Dermis microvascular lymphatic vessel endothelial cell (primary cell): ENCODE data around the gene CASZ1. TPM values are rescaled to one million over a fixed set of nuclear protein-coding genes. Genes with fewer than 3 reads are reported as not detected.
A peak's percentile ranks its signal among the peaks of the same experiment; 100 is the strongest.

ENCODE experiments used
- DNase-seq, 2 donors: peaks; one replicate each; pipeline versions ENCODE4 v3.0.0 to v3.0.0-alpha.2; 2010; ENCODE audit warnings: low read depth in 2 of 2
- total RNA-seq: library from RNA; depleted of rRNA; stranded (reverse); fragments of >200 nt; gene quantifications from 2 replicates; pipeline ENCODE4 v1.2.1, GENCODE V29; 2014

CASZ1 gene
- total RNA-seq, 1 donor from 2014 or later: 1.4 TPM

GRCh38 chr1:10671622-10672342 is 124.7 kb downstream of the CASZ1 start:
- no peak for DNase-seq

GRCh38 chr1:10671090-10671489 is 125.4 kb downstream of the CASZ1 start:
- no peak for DNase-seq

GRCh38 chr1:10670190-10670589 is 126.3 kb downstream of the CASZ1 start:
- no peak for DNase-seq

DNA sequence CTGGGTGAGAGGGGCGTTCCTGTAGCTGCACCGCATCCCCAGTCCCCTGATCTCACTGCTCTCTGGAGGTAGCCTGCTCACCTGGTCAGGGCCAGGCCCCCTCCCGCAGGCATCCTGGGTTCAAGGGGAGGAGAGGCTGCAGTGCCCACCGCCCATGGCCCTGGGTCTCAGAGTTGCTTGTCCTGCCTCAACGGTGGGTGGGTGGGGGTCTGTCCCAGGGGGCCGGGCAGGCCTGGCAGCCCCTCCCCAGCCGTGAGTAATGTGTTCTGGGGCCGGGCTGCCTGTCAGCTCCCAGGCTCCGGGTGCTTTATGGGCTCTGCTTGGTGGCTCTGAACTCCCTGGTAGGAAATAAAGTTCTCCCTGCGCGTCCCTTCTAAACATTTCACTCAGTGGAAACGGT is 126.9 kb downstream of the CASZ1 start:
- no peak for DNase-seq

DNA sequence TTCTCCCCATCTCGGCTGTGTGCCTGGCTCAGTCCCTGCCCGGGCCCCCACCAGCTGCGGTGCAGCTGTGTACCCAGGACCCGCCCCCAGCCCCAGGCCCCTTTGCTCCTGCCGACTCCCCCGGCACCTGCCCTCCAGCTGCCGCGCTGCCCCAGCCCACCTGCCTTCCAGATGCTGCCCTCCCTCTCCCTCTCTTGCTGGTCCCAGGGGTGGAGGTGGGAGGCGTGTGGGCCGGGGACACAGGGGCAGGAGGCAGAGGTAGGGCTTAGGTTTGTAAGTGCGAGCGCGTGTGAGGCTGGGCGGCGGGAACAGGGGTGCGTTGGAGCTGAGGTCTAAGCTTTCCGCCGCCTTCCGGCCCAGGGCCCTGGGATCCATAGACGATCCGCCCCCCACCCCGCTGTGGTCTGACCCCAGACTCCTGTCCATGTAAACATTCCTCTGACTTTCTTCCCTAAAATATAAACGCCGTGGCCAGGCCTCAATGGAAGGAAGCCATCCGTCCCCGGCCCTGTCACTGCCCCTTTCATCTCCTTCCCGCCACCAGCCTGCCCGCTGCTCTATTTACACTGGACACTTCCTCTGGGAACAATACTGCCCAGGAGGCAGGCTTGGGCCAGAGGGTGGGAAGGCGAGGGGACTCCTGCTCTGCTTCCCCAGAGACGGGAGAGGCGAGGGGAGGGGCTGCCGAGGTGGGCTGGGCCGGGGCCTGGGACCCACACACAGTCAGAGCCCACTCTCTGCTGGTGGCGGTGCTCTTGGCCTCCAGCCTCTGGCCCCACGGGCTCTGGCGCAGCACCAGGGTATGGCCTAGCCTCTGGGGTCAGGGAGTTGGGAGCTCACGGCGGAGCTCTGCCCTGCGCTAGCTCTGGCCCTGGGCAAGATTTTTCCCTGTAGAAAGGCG is 128.3 kb downstream of the CASZ1 start:
- DNase-seq: peak in 1 of 2 donors; percentile 24

DNA sequence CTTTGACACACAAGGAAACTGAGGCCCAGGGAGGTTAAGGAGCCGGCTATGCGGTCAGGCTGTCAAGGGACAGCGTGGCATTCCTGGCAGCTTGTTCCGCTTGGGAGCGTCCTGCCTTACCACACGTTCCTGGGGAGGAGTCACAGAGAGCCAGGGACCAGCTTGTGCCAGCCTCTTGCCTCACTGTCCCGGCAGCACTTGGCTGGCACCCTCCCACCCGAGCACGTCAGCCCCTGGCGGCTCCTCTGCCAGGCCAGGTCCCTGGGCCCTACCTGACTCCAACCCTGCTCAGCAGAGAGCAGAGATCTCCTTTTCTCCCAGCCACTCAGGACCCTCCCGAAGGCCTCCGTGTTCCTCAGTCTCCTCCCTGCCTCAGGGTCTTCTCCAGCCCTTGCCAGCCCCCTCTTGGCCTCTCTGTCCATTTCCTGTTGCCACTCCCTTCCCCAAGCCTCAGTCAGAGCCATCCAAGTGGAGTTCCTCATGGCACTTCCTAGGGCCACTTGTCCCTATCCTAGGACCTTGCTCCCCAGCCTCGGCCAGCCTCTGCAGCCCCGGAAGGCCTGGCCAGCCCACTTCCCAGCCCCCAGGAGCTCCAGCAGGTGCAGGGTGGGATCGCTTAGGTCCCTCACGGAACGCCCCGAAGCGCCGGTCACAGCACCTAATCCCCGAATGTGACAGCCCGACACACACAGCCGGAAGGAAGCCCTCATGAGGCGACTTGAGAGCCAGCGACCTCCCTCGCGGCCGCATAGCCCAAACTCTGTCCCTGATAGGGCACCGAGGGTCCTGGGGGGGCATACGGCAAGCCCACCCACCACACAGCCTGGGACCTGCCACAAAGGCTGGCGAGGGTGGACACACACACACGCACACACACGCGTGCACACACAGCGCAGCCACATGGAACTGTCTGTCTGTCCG is 130.3 kb downstream of the CASZ1 start:
- DNase-seq: no peak

GRCh38 chr1:10665226-10665625 is 131.2 kb downstream of the CASZ1 start:
- no peak for DNase-seq

GRCh38 chr1:10664251-10664650 is 132.2 kb downstream of the CASZ1 start:
- DNase-seq: no peak

DNA sequence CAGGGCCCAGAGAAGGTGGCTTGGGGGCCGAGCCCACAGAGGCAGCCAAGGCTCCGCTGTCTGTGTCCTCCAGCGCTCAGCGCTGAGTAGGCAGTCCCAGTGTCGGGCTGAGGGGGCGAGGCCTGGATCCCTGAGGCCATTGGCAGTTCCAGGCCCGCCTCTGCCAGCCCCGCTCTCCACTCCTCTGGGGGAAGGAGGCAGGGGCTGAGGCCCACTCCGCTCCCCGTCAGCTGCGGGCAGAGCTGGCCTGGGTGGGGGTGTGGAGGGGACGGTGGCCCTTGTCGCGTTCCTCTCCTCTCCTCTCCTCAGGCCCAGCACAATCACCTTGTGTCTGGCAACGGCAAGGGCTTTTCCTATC is 132.8 kb downstream of the CASZ1 start:
- no peak for DNase-seq

DNA sequence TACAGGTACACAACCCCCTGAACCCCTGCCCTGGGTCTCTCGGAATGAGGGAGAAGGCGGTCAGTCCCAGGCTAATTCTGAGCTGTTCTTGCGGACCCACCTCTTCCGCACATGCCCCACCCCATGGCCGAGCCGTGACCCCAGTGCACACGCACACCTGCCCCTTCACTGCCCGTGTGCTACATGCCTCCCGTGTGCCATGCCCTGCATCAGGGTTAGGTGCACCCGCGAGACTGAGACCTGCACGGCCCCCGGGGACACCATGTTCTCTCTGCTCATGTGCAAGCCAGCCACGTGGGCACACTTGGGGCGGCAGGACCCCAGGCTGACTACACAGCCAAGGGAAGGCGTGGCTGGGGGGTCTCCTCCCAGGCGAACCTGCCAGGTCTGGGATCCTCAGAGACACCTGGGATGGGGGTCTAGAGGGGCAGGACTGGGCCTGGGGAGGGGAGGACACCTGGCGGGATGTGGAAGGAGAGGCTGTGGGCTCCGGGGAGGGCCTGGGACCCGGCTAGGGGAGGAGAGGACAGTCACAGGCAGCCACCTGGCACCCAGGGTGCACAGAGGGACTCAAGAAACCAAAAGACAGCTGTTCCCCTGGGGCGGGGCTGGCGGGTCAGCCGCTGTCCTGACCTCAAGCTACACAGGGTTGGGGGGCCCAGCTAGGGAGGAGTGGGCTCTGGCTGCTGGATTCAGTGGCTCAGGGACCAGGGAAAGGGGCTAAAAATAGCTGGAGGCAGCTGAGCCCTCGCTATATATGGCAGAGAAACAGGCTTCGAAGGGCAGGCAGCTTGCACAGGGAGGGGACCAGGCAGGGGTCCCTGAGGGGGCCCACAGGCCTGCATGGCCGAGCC is 133.4 kb downstream of the CASZ1 start:
- DNase-seq: no peak

GRCh38 chr1:10662090-10662688 is 134.3 kb downstream of the CASZ1 start:
- no peak for DNase-seq

DNA sequence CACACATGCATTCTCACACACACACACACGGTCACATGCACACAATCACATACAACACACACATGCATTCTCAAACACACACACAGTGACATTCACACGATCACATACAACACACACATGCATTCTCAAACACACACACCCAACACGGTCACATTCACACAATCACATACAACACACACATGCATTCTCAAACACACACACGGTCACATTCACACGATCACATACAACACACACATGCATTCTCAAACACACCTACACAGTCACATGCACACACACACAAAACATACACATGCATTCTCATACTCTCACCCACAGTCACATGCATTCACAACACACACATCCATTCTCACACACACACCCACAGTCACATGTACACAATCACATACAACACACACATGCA is 135.0 kb downstream of the CASZ1 start:
- no peak for DNase-seq

DNA sequence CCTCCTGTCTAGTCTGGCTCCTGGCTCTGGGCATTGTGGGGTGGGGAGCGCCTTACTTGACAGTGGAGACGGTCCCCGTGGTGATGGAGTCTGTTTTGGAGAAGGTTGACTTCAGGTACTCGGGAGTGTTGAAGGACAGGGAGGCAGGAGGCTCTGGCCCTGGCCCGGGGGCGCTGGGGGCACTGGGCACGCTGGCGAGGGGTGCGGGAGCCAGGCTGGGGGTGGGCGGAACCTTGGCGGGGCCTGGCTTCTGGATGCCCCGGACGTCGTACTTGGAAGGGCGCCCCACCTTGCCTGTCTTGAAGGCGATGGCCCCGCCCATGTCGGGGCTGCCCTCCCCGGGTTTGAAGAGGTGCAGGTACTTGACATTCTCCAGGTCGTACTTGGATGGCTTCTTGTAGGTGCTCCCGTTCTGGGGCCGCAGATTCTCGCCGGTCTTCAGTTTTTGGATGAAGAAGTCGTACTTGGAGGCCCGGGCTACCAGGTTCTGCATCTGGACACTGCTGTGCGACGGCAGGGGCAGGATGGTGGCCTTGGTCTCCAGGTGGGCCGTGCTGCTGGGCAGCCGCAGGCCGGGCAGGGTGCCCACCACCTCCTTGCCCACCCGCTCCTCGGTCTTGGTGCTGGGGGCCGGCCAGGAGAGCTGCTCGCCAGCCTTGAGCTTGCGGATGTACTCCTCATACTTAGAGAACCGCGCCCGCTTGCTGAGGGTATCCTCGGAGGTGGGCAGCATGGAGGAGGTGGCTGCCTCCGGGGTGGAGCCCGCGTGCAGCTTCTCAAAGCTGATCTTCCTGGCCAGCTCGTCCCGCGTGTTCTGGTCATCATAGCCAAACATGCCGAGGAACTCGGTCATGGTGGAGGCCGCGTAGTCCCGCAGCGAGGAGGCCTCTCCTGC is 136.6 kb downstream of the CASZ1 start:
- DNase-seq: no peak

DNA sequence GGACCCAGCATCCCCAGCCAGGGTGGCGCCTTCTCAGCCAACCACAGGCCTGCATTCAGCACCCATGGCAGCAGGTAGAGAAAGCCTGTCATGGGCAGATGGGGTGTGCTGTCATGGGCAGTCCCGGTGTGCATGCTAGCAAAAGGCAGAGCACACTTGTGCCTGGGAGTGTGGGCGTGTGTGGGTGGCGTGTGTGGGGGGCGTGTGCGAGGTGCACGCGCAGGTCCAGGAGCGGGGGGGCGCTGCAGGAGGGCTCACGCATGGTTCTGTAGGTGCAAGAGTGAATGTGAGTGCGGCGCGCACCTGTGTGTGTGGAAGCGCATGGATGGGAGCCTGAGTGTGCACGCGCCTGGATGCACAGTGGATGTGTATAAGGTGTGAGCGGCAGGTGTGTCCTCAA is 137.2 kb downstream of the CASZ1 start:
- no peak for DNase-seq

- no peak for DNase-seq
Measured at GRCh38 chr1:10658396-10659066, 137.9 kb downstream of the CASZ1 start.

DNA sequence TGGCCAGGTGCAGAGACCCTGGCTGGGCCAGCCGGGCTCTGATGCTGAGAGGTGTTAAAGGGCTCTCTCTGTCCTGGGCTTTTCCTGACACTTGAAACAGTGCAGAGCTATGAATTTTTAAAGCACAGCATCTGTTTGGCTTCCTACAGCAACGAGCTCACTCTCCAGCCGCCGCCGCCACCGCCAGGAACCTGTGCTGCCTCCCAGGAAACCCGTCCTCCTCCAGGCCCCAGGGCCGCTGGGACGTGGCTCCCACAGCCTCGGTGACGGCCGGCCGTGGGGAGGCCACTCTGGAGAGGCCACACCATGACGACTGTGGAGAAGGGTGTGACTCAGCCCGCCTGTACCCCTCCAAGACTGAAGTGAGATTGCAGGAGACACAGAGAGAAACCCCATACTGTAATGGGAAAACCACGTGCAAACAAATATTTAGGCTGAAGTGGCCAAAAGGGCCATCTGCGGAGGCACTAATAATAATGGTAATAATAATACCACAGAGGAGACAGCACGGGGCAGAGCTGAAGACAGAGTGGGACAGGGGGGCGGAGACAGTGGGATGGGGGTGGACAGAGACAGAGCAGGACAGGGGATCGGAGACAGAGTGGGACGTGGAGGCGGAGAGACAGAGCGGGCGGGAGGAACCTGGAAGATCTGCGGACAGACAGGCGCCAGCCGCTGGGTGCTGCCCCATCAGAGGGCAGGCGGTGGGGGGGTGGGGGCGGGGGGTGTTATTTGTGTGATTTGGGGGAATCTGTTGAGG is 139.2 kb downstream of the CASZ1 start:
- no peak for DNase-seq

DNA sequence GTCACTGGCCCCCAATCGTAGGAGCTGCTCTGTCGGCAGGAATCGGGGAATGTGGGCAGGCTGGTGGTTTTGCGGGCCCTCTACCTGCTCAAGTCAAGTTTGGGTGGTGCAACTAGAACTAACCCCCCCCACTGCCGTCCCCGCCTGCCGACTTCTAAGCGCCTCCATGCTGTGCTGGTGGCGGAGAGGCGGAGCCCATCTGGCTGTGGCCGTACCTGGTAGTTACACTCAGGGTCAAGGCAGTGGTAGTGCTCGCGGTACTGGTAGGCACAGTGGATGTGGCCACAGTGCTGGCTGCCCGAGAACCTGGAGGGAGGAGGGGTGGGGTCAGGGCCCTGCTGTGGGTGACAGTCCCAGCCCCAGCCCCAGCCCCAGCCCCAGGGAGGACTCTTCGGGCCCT is 140.0 kb downstream of the CASZ1 start:
- DNase-seq: no peak

DNA sequence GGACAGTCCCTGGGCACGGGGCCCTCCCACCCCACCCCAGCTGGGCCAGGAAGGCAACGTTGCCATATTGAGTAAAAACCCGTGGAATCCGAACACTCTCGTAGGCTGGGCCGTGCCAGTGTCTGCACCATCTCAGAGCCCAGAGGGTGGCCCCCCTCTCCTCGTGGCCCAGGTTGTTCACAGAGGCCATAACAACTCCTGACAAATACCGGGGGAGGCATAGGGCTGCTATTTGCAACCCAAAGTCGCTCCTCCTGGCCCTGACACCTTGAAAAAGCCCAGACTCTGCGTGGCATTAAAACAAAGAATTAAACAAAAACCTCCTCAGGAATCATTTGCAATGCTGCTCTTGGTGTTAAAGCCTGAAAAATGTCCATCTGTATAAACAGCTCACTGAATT is 141.4 kb downstream of the CASZ1 start:
- no peak for DNase-seq
